ENCODE measurements around the gene ALK. TPM values are rescaled to one million over a fixed set of nuclear protein-coding genes. Genes with fewer than 3 reads are reported as not detected.

The ALK gene
- total RNA-seq, 4 donors from 2014 or later, result 0.85 to 2.4 (median 1.8) TPM

- TF ChIP-seq CTCF (IDR thresholded peaks at IDR 0.05; ENCODE audit: low read depth), result no peak
These were observed 160.1 kb downstream of the ALK start for GRCh38 chr2:29761278-29761677.

GRCh38 chr2:29760008-29760407 lies 161.4 kb downstream of the ALK start:
- TF ChIP-seq CTCF (IDR thresholded peaks at IDR 0.05; ENCODE audit: low read depth), result no peak

- no peak for TF ChIP-seq CTCF (IDR thresholded peaks at IDR 0.05; ENCODE audit: low read depth)
These were observed 162.0 kb downstream of the ALK start for GRCh38 chr2:29759360-29759759.

- no peak for TF ChIP-seq CTCF (IDR thresholded peaks at IDR 0.05; ENCODE audit: low read depth)
These were observed 165.6 kb downstream of the ALK start for GRCh38 chr2:29755829-29756228.

- TF ChIP-seq CTCF (IDR thresholded peaks at IDR 0.05; ENCODE audit: low read depth), result no peak
These were observed 166.2 kb downstream of the ALK start for GRCh38 chr2:29755233-29755632.

GRCh38 chr2:29753671-29754444 lies 167.5 kb downstream of the ALK start:
- no peak for TF ChIP-seq CTCF (IDR thresholded peaks at IDR 0.05; ENCODE audit: low read depth)

- TF ChIP-seq CTCF (IDR thresholded peaks at IDR 0.05; ENCODE audit: low read depth), result no peak
These were observed 170.0 kb downstream of the ALK start for GRCh38 chr2:29751390-29751789.
